Measurements from ENCODE around the gene PTHLH.

Gene PTHLH

DNA sequence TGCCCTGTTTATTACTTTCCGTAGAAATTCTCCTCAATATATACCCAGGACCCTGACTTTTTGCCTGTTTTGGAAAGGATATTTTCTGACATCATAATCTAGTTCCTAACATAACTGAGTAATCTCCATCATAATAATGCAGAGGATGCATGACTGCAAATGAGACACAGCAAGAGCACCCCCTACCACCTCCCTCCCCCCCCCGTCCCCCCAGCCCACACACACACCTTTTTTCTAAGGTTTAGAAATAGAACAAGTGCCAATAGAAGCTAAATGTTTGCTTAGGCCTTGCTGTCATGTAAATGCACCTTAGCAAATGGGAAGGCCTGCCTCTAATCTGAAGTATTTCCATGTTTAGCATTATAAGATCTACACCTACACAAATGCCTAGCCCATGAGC, at the start of gene PTHLH:
Gene PTHLH (minus strand): TSS at position 13 of the 400 bp plus-strand sequence. CDS start 3,239 bp downstream, outside the sequence.
- DNase-seq (ENCODE audit: low spot score) = no peak

DNA sequence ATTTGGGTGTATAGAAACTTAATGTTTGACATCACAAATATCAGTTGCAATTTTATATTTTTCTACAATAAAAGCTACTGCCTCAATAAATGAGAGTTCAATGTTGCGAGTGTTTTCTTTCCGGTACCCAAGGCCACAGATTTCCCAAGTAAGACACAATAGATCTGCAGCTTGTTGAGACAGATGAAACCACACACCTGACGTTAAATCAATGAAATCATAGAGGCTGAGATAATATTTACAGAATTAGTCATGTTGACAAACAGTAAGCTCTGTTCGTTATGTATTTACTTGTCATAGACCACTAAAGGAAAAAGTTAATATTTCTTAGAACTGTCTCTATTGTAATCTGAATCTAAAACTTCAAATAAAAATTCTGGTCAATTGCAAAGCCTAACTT, 49.2 kb upstream of the PTHLH start:
- no peak for DNase-seq (ENCODE audit: low spot score)

DNA sequence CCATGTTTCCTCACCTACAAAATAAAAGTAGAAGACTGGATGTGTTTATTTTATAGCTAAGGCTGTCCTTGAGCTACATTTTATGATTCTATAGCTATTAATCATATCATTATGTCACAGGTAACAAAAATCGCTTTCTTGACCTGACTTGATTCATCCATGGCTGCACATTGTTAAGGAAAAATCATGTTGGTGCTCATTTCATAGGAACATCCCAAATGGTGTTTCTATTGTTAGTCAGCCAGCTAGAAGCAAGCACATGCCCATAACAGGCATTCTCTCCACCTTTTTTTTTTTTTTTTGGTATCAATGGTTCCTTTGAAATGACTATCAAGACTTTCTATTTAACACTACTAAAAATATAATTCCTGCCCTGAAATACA, 45.3 kb upstream of the PTHLH start:
- no peak for DNase-seq (ENCODE audit: low spot score)

DNA sequence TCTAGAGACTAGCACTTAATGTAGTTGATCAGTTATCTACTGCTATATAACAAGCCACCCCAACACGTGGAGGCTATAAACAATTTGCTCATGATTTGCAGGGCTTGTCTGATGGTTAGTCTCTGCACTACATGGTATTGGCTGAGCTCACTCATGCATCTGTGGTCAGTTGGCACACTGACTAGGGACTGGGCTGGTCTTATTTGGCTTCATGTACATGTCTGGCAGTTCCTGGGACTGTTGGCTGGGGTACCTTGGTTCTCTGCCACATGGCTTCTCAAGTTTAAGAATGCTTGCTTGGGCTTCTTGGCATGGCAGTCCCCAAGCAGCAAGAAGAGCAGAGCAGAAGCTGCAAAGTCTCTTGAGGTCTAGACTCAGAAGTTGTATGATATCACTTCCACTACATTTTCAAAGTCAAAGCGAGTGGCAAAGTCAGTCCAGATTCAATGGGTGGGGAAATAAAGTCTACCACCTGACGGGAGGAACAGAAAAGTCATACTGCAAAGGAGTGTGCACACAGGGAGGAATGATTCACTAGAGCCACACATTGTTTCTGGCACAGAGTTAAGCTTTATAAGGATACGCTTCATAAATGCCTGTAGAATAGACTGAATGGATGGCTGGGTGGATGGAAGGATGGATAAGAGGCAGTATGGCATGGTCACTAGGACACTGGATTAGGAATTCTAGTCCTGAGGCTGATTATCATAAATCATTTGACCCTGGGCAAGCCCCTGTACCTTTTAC, 44.8 kb upstream of the PTHLH start:
- DNase-seq (ENCODE audit: low spot score) = no peak

DNA sequence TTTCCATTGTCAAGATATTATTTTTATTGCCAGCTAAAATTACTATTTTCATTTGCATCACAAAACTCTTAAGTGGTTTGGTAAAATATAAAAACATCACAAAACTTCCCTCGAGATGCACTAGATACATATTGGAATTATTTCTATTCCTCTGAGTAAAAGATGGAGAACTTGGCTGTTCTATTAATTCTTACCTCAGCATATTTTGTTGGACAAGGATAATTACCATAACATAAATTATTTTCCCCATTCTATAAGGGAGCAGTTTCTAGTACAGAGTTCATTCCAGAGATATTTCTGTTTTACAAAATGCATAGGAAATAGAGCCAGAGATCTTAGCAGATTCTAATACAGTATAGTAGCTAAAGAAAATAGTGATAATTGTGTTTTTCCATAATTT, 42.6 kb upstream of the PTHLH start:
- no peak for DNase-seq (ENCODE audit: low spot score)

DNA sequence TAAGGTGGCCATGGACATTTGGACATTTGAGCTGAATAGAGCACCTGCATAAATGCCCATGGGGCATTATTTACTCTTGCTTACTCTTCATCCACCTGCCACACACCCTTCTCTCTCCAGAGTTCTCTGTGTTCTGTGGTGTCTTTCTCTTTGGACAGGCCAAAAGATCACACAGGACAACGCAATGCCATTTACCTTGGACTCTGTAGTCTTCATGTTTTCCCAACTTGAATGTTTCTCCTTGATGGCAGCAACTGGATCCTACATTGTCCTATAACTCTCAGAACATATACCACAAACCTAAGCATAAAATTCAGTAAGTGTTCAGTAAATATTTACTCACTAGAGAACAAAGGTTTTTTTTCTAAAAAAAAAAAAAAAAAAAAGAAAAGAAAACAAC, 41.7 kb upstream of the PTHLH start:
- no peak for DNase-seq (ENCODE audit: low spot score)

DNA sequence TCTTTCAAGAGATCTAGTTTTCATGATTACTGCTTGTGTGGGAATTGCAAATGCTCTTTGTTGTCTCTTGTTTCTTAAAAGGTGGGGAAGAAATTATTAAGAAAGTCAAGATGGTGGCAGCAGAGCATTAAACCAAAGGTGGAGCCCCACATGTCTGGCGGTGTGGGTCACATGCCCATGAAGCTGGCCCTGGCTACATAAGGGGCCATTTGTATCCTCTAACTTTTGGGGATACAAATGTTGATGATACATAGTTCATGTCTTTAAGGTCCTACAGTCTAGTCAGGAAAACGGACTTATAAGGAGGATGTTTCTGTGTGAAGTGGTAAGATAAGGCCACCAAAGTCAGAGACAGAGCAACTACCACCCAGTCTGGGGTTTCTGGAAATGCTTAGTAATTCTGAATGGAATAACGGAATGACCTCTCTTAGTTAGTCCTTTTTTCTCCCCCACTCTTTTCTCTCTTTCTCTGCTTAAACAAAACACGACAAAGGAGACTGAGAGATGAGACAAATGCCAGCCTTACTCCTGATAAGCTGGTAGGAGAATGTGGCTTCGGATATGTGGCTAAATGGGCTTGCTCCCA, 39.9 kb upstream of the PTHLH start:
- no peak for DNase-seq (ENCODE audit: low spot score)

DNA sequence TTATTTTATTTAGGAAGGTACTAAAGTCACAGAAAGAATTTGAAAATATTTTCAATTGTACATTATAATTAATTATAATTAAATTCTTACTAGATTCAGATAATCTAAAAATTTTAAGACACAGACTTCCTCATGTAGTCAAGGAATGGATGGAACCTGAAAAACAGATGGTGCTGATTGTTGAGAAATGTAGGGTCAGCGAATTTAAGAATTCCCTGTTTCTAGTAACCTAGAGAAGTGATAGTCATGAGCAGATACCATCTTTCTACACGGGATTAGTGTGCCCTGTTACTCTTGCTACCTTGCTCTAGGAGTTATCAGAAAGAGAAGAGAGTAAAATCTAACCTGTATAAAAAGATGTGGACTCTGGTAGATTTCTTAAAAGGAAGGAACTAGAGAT, 37.5 kb upstream of the PTHLH start:
- DNase-seq (ENCODE audit: low spot score) = no peak

DNA sequence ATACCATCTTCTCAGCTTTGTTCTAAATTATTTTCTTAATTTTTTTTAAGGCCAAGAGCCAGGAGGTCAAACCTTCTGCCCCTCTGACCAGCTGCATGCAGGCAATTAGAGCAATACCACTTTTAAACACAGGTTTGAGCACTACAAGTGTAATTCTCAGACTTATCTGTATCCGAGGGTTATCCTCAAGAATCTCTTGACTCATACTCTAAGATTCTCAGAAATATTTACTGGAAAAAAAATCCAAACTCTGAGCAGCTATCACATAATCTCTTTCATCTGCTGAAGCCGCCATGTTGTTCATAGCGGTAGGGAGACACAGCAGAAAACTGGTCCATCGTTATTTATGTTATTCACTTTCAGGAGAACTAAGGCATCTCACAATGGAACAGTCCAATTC, 27.4 kb upstream of the PTHLH start:
- no peak for DNase-seq (ENCODE audit: low spot score)

DNA sequence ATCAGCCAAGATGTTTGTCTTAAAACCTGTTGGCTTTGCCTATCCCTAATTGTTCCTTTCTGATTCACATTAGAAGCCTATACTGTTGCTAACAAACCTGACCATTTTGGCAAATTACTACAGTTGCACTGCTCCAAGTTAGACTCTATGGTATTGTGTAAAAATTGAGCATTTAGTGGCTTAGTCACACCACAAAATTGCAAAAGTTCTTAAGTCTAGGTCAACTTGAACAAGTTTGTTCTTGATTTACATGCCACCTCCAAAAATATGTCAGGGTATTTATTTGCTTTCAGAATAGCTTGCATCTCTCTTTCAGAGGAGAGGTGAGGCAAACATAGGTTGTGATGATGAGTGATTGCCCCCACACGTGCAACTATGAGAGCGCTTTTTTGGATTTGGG, 27.0 kb upstream of the PTHLH start:
- no peak for DNase-seq (ENCODE audit: low spot score)

DNA sequence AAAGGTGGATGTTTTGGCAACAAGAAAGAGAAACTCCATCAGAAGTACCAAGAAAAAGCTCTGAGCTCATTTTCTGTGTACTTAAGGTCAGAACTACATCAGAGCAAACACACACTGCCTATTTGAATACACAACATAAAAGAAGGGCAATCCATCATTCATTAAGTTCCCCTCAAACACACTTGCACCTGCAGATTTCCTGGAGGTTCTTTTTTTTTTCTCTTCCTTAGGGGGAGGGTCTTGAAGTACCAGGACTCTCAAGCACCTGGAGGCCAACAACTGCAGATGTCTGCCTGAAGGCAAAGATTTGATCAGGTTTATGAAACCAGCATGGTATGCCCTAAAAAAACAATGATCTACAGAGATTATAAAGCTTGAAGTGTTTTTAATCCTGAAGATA, 26.1 kb upstream of the PTHLH start:
- DNase-seq (ENCODE audit: low spot score) = no peak

DNA sequence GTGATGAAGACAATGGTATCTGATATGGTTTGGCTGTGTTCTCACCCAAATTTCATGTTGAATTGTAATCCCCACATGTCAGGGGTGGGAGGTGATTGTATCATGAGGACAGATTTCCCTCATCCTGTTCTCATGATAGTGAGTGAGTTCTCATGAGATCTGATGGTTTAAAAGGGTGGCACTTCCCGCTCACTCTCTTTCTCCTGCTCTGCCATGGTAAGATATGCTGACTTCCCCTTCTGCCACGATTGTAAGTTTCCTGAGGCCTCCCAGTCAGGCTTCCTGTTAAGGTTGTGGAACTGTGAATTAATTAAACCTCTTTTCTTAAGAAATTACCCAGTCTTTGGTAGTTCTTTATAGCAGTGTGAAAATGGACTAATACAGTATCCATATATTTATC, 25.6 kb upstream of the PTHLH start:
- no peak for DNase-seq (ENCODE audit: low spot score)

DNA sequence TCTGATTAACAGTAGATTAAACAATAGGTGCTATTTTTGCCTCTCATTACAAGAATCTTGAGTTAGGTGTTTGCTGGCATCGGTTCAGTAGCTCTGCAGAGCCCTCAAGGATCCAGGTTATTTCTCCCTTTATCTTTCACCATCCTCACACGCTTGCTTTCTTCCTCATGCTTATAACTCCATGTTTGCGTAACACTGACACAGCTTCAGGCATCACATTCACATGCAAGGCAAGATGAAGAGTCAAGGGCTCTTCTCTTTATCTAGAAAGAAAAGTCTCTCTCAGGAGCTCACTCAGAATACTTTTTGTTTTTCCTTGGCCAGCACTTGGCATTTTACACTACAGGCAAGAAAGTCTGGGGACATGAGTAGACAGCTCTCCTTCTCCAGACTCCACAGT, 24.2 kb upstream of the PTHLH start:
- DNase-seq (ENCODE audit: low spot score) = no peak

DNA sequence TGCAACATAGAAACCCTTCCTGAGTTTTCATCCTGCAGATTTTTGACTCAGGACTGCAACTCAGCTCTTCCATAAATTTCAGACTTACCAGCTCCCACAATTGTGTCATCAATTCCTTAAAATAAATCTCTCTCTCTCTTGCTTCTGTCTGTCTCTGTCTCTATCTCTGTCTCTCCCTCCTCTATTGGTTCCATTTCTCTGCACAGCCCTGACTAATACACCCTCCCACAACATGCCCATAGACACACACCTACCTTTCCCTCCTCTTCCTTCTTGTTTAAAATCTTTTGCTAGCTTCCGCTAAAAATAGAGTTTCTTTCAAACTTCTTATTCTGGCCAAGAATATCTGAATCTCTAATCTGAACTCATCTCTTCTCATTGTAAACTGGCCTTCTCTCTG, 22.9 kb upstream of the PTHLH start:
- DNase-seq (ENCODE audit: low spot score) = peak; percentile 50

DNA sequence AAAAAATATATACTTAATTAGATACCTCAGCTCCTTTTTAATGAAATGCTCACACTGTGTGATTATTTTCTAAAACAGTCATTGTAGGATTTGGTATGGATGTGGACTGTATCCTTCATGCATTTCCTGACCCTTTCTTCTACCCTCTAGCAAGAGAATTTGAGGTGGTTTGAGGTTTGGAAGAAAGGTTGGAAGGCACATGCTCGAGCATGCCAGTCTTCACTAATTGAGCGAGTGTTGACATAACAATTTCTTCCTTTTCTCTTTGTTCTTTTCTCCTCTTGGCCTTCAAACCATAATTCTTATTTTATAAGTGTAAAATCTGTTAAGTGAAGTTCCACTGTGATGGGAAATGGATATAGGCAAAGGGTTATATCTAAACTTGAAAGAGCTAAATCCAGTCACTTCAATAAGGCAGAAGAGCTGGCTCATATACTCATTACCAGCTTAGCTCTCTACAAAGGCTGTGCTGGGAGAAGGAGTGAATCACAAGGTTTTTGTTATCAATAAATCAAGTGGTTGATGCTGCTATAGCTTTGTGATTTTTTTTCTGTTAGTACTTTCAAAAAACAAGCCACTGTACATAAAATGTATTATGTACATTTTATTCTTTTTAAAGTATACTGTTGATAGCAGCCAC, 16.2 kb upstream of the PTHLH start:
- DNase-seq (ENCODE audit: low spot score) = no peak

DNA sequence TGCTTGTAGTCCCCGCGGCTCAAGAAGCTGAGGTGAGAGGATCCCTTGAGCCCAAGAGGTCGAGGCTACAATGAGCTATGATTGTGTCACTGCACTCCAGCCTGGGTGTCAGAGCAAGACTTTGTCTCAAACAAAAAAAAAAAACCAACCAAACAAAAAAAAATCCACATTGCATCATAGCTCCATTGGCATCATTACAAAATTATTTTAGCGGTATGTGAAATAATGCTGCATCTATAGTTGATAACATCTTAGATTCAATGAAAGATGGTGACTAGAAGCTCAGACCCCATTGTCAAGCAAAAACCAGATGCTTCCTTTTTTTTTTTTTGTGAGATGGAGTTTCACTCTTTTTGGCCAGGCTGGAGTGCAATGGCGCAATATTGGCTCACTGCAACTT, 14.8 kb upstream of the PTHLH start:
- DNase-seq (ENCODE audit: low spot score) = no peak

DNA sequence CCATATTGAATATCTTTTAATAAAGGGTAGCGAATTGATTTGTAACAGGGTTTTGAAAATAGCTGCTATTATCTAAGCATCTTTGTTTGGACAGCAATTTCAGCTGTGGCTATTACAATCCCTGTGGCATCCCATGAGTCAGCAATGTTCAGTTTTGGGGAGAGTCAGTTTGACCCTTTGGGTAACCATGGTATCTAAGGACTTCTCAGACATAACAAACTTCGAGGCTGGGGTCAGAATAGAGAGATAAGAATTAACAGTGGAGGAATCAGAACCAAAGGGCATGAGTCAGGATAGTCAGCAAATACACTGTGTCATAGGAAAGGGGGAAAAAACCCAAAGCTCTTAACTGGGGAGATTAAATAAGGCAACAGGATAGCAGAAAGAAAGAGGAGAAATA, 11.7 kb upstream of the PTHLH start:
- DNase-seq (ENCODE audit: low spot score) = no peak

DNA sequence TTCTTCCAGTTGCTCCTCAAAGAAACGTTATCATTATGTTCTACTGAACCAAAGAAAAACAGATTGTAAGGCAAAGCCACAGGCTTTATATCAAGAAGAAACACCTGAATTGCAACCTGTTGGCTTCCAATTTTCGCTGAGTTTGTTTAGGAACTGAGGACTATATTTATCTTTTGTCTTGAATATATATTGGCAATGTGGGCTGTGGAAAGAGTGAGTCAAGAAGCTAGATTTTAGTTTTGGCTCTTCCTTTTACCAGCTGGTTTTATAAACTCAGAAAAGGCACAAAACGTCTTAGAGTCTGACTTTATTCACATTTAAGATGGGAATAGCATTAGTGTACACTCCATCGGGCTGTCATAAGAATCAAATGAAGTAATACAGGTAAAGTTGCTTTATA, 10.4 kb upstream of the PTHLH start:
- DNase-seq (ENCODE audit: low spot score) = no peak

DNA sequence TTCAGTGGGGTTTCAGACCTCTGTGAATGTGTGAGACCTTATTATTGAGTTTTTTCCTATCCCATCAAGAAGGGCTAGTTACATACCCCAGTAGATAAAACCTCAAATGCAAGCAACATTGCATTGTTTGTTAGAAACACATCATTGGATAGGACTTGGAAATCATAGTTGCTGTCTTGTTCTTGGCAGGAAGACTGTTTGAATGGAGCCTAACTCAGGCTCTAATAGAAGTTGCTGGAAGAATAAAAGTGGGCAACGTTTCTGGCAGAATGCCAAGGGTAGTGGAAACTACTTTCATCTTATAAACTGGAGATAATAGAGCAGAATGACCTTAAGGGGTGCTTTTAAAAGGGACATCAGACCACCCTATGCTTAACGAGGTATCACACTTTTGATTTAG, 9.9 kb upstream of the PTHLH start:
- no peak for DNase-seq (ENCODE audit: low spot score)

DNA sequence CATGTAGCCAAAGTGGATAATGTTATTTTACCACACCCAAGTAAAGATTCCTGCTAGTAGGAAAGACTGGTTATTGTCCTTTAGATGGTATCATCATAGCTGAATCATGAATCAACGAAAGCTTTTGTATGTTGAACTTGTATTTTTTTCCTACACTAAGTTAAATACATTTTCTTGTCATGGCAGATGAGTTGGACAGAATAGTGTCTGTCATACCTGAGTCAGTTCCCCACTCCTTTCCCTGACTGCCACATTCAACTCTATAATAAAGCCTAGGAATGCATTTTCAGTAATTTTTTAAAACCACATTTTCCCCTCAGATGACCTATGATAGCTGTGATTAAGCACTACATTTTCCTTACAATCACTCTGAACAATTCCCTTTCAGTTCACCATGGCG, 9.3 kb upstream of the PTHLH start:
- DNase-seq (ENCODE audit: low spot score) = no peak

DNA sequence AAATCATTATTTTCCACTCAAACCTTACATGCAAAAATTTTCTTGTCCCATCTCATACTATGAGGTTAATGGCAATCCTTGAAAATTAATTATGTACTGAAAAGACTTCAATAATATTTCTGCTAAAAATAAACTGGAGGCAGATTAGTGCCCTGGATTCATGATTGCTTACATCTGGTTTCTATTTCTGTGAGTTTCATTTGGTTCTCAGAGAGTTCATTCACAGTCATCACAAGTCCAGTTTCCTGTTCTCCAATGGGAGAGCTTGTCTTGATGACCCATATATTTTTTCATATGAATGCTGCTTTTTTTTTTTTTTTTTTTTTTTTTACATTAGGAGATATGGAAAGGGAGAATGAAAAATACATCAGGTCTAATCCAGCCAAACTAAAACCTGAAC, 6.6 kb upstream of the PTHLH start:
- DNase-seq (ENCODE audit: low spot score) = no peak

DNA sequence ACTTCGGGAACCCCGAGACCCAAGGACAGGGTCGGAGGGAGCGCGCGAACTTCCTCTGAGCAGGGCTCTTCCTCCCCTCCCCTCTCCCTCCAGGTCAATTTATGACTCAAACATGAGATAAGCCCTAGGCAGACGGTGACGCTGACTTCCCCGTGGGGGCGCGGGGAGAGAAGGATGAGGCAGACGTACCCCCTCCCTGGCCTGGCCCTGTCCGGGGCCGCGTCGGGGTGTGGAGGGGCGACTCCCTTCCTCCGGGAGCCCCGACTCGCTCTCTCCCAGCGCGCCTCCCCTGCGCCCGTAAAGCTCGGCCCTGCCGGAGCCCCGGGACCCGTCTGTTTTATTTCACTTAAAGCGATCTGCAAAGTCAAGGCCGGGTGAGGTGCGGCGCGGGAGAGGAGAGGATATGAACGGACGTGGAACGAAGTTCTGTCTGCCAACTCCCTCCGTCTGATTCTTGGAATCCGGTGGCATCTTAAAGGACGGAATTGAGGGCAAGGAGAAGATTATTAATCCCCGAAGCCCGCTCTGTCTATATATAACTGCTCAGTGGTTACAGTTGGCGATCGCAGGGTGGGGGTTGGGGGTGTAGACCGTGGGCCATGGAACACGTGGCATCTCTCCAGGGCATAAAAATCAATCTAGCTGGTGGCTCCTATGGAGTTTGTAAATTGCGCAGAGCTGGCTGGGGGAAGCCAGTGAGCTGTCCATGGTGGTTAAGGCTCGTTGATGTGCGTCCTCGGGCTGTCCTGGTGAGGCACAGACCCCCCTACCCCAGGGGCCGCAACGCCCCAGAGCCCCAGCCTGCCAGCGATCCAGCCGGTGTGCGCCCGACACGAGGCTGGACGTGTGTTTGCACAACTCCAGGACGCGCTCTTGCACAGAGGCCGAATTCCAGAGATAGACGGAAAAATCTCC, 2.9 kb upstream of the PTHLH start:
- no peak for DNase-seq (ENCODE audit: low spot score)
